ENCODE data around the gene DGKD.
"Not testable (repeated sequence)": the region's sequence is repeated elsewhere in the genome, so short reads cannot be mapped to it uniquely, and the experiment has no call there.

The DGKD gene

GRCh38 chr2:233353769-233354499 lies at the start of gene DGKD:
Gene DGKD (plus strand): TSS chr2:233354494. CDS start chr2:233354519, 25 bp downstream.
- DNase-seq = peak; percentile 60

GRCh38 chr2:233307565-233307964 lies 46.7 kb upstream of the DGKD start, which contains the start of gene SAG:
Gene SAG (plus strand): TSS chr2:233307816. CDS start chr2:233309190, 1,374 bp downstream.
- no peak for DNase-seq

GRCh38 chr2:233311241-233311926 lies 42.9 kb upstream of the DGKD start:
- DNase-seq = no peak

GRCh38 chr2:233312874-233313273 lies 41.4 kb upstream of the DGKD start:
- no peak for DNase-seq

- DNase-seq = no peak
Measured at GRCh38 chr2:233314180-233314925, 39.9 kb upstream of the DGKD start.

- no peak for DNase-seq
Measured at GRCh38 chr2:233317196-233317943, 36.9 kb upstream of the DGKD start.

- no peak for DNase-seq
Measured at GRCh38 chr2:233319256-233319655, 35.0 kb upstream of the DGKD start.

- no peak for DNase-seq
Measured at GRCh38 chr2:233320470-233320869, 33.8 kb upstream of the DGKD start.

- no peak for DNase-seq
Measured at GRCh38 chr2:233321166-233321565, 33.1 kb upstream of the DGKD start.

- no peak for DNase-seq
Measured at GRCh38 chr2:233323851-233324250, 30.4 kb upstream of the DGKD start.

GRCh38 chr2:233325256-233325655 lies 29.0 kb upstream of the DGKD start:
- DNase-seq = no peak

- no peak for DNase-seq
Measured at GRCh38 chr2:233325814-233326213, 28.5 kb upstream of the DGKD start.

- DNase-seq = no peak
Measured at GRCh38 chr2:233326500-233326899, 27.8 kb upstream of the DGKD start.

GRCh38 chr2:233328922-233329321 lies 25.4 kb upstream of the DGKD start:
- no peak for DNase-seq

- no peak for DNase-seq
Measured at GRCh38 chr2:233329489-233330135, 24.7 kb upstream of the DGKD start.

- DNase-seq = no peak
Measured at GRCh38 chr2:233331536-233331935, 22.8 kb upstream of the DGKD start.

GRCh38 chr2:233332125-233332524 lies 22.2 kb upstream of the DGKD start:
- DNase-seq = no peak

- DNase-seq = no peak
Measured at GRCh38 chr2:233334915-233335314, 19.4 kb upstream of the DGKD start.

GRCh38 chr2:233336091-233336490 lies 18.2 kb upstream of the DGKD start:
- not testable (repeated sequence) for DNase-seq

- DNase-seq = no peak
Measured at GRCh38 chr2:233336541-233336940, 17.8 kb upstream of the DGKD start.

- DNase-seq = no peak
Measured at GRCh38 chr2:233338046-233338445, 16.2 kb upstream of the DGKD start.

- no peak for DNase-seq
Measured at GRCh38 chr2:233338812-233339368, 15.4 kb upstream of the DGKD start.

All from DMS79 treated with DMSO at 0.1 percent for 48 hours (cell line).